Liver (tissue), 9 donors: ENCODE measurements around the gene DNAH2. TPM values are rescaled to one million over a fixed set of nuclear protein-coding genes. Genes with fewer than 3 reads are reported as not detected.
"Not testable (repeated sequence)": the region's sequence is repeated elsewhere in the genome, so short reads cannot be mapped to it uniquely, and the experiment has no call there.

Source experiments
- DNase-seq: peaks from one replicate; pipeline ENCODE4 v3.0.0-alpha.2; 2017; ENCODE audit warnings: low spot score
- H3K27ac ChIP-seq, 2 donors: one replicate each; pipeline ENCODE4 v1.7.0; 2013; ENCODE audit warnings: inconsistent platforms in 2 of 2, low read length in 2 of 2, control low read depth in 1 of 2, low read depth in 1 of 2, mild to moderate bottlenecking in 1 of 2
- H3K27me3 ChIP-seq, 4 donors: one replicate each; pipeline versions ENCODE4 v1.6.1 to v1.7.0; 2013; ENCODE audit warnings: low read length in 3 of 4, inconsistent platforms in 1 of 4, mild to moderate bottlenecking in 1 of 4, moderate library complexity in 1 of 4; ENCODE audit not compliant: control insufficient read depth in 4 of 4, insufficient read depth in 4 of 4
- H3K36me3 ChIP-seq, 4 donors: one replicate each; pipeline versions ENCODE4 v1.6.1 to v1.7.0; 2013; ENCODE audit warnings: low read length in 3 of 4, mild to moderate bottlenecking in 3 of 4, low read depth in 1 of 4, moderate library complexity in 1 of 4; ENCODE audit not compliant: control insufficient read depth in 4 of 4, insufficient read depth in 3 of 4
- H3K4me1 ChIP-seq, 4 donors: one replicate each; pipeline versions ENCODE4 v1.6.1 to v1.7.0; 2013; ENCODE audit warnings: low read length in 3 of 4, mild to moderate bottlenecking in 3 of 4, moderate library complexity in 1 of 4; ENCODE audit not compliant: control insufficient read depth in 4 of 4, insufficient read depth in 4 of 4
- H3K4me3 ChIP-seq, 3 donors: one replicate each; pipeline versions ENCODE4 v1.6.1 to v1.7.0; 2013; ENCODE audit warnings: low read length in 3 of 3, control low read depth in 1 of 3, low read depth in 1 of 3, mild to moderate bottlenecking in 1 of 3
- H3K9ac ChIP-seq, 2 donors: one replicate each; pipeline ENCODE4 v1.7.0; 2013; ENCODE audit warnings: low read length in 2 of 2, mild to moderate bottlenecking in 2 of 2, moderate library complexity in 2 of 2, control low read depth in 1 of 2, low read depth in 1 of 2
- H3K9me3 ChIP-seq, 4 donors: one replicate each; pipeline versions ENCODE4 v1.6.1 to v1.7.0; 2013; ENCODE audit warnings: low read length in 3 of 4; ENCODE audit not compliant: control insufficient read depth in 4 of 4
- EGR1 ChIP-seq, 2 donors: IDR thresholded peaks; 2 replicates each; pipeline ENCODE4 v1.6.1; 2016 to 2018; ENCODE audit warnings: antibody characterized with exemption in 2 of 2, low read depth in 2 of 2
- FOXA1 ChIP-seq: IDR thresholded peaks from 2 replicates; pipeline ENCODE4 v1.6.1; 2016; ENCODE audit warnings: antibody characterized with exemption
- FOXA2 ChIP-seq: IDR thresholded peaks from 2 replicates; pipeline ENCODE4 v1.6.1; 2016; ENCODE audit warnings: antibody characterized with exemption
- HNF4A ChIP-seq, 2 donors: conservative IDR thresholded peaks; 2 replicates each; pipeline ENCODE4 v1.6.1; 2016; ENCODE audit warnings: antibody characterized with exemption in 2 of 2, mild to moderate bottlenecking in 2 of 2
- JUND ChIP-seq, 2 donors: IDR thresholded peaks; 2 replicates each; pipeline ENCODE4 v1.6.1; 2016; ENCODE audit warnings: antibody characterized with exemption in 2 of 2
- NR2F2 ChIP-seq: IDR thresholded peaks from 2 replicates; pipeline ENCODE4 v1.6.1; 2016; ENCODE audit warnings: antibody characterized with exemption
- RXRA ChIP-seq, 2 donors: IDR thresholded peaks; 2 replicates each; pipeline ENCODE4 v1.6.1; 2017 to 2018; ENCODE audit warnings: antibody characterized with exemption in 2 of 2, mild to moderate bottlenecking in 1 of 2
- SP1 ChIP-seq: IDR thresholded peaks from 2 replicates; pipeline ENCODE4 v1.6.1; 2018; ENCODE audit warnings: antibody characterized with exemption, mild to moderate bottlenecking
- TAF1 ChIP-seq: conservative IDR thresholded peaks from 2 replicates; pipeline ENCODE4 v1.6.1; 2016; ENCODE audit warnings: antibody characterized with exemption, mild to moderate bottlenecking
- YY1 ChIP-seq: IDR thresholded peaks from 2 replicates; pipeline ENCODE4 v1.6.1; 2016; ENCODE audit warnings: antibody characterized with exemption, mild to moderate bottlenecking
- WGBS: extraction: QIAGEN DNeasy Blood & Tissue Kit; methylation state at CpG from one replicate; pipeline ENCODE4 v1.1.7; 2013; 5-methylcytosine and 5-hydroxymethylcytosine counted together
- polyA plus RNA-seq, 2 donors: library from polyadenylated mRNA; stranded (reverse) in 1 of 2; unstranded in 1 of 2; fragments of 200-250 nt in 1 of 2; fragments of >200 nt in 1 of 2; fragmentation: Nextera tagmentation in 1 of 2; extraction: Ambion mirVana in 1 of 2; gene quantifications; one replicate each; pipeline versions ENCODE4 v1.2.1 to v1.2.3, GENCODE V29; 2013 to 2015
- total RNA-seq, 2 donors: library from RNA; depleted of rRNA; stranded (reverse); fragments of >200 nt; gene quantifications; one replicate each; pipeline ENCODE4 v1.2.3, GENCODE V29; 2014
- TF ChIP-seq, protein P1 (sequence below): IDR thresholded peaks from 2 replicates; pipeline ENCODE4 v1.6.1; 2016; ENCODE audit warnings: antibody characterized with exemption
- TF ChIP-seq, protein P2 (sequence below): IDR thresholded peaks from 2 replicates; pipeline ENCODE4 v1.6.1; 2016; ENCODE audit warnings: antibody characterized with exemption
- TF ChIP-seq, protein P3 (sequence below): fragments of 150-350 bp; IDR thresholded peaks from 2 replicates; pipeline ENCODE4 v1.5.1; 2017; ENCODE audit warnings: improper control_type of control experiment, low read depth, low read length; ENCODE audit not compliant: missing input control
- donor health status: healthy.
- donor health status: healthy.
- donor health status: healthy.
- donor health status: healthy.
- donor health status: healthy.

Gene DNAH2
- total and polyA plus RNA-seq, 4 donors: under 0.01 to 0.25 (median 0.05) TPM

DNA sequence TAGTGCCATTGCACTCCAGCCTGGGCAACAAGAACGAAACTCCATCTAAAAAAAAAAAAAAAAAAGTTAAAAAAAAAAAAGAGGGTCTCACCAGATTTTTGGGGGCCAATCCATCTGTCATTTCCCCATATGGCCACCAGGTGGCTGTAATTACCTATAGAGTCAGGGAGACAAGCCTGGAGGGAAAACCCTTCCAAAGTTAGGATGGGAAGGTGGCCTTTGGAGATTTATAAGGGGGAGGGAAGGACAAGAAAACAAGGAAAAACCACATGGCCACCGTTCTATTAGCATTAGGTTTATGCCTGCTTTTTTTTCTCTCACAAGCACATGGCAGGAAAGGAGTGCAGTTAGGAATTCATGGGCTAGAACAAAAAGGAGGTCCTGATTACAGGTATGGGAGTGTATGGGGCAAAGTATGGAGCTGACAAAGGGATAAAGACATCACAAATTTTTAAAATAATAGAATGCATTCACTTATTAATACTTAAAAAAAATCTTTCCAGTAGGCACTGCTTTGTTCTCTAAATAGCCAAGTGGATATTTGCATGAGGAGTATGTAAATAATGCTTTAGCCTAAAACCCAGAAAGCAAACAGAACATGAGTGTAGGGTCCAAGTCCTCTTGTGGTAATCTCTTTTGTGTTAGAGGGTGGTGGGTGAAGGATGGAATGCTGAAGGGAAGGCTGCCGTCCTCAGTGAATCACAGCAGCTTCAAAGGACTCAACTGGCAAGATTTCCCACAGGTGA lies 145.3 kb downstream of the DNAH2 start (continued):
- TF ChIP-seq, protein P1, sequence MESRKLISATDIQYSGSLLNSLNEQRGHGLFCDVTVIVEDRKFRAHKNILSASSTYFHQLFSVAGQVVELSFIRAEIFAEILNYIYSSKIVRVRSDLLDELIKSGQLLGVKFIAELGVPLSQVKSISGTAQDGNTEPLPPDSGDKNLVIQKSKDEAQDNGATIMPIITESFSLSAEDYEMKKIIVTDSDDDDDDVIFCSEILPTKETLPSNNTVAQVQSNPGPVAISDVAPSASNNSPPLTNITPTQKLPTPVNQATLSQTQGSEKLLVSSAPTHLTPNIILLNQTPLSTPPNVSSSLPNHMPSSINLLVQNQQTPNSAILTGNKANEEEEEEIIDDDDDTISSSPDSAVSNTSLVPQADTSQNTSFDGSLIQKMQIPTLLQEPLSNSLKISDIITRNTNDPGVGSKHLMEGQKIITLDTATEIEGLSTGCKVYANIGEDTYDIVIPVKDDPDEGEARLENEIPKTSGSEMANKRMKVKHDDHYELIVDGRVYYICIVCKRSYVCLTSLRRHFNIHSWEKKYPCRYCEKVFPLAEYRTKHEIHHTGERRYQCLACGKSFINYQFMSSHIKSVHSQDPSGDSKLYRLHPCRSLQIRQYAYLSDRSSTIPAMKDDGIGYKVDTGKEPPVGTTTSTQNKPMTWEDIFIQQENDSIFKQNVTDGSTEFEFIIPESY: no peak
- no peak for TF ChIP-seq SP1
- TF ChIP-seq NR2F2: no peak
- no peak for TF ChIP-seq EGR1 (IDR thresholded peaks at IDR 0.05; ENCODE audit: low read depth in 2 of 2)

DNA sequence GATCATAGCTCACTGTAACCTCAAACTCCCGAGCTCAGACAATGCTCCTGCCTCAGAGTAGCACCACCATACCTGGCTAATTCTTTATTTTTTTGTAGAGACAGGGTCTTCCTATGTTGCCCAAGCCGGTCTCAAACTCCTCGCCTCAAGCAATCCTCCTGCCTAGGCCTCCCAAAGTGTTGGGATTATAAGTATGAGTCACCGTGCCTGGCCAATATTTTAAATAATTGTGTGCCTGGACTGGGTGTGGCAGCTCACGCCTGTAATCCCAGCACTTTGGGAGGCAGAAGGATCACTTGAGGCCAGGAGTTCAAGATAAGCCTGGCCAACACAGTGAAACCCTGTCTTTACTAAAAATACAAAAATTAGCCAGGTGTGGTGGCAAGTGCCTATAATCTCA lies 146.8 kb downstream of the DNAH2 start:
- not testable (repeated sequence) for H3K9ac ChIP-seq, H3K36me3 ChIP-seq, H3K9me3 ChIP-seq, DNase-seq, H3K4me3 ChIP-seq, H3K27ac ChIP-seq, H3K27me3 ChIP-seq
- 84% methylated on average over 5 of the region's 5 CpGs for WGBS
- H3K4me1 ChIP-seq: peaks cover 0 to 14% (median 6%) of the 10 kb centered on the region in 4 donors

DNA sequence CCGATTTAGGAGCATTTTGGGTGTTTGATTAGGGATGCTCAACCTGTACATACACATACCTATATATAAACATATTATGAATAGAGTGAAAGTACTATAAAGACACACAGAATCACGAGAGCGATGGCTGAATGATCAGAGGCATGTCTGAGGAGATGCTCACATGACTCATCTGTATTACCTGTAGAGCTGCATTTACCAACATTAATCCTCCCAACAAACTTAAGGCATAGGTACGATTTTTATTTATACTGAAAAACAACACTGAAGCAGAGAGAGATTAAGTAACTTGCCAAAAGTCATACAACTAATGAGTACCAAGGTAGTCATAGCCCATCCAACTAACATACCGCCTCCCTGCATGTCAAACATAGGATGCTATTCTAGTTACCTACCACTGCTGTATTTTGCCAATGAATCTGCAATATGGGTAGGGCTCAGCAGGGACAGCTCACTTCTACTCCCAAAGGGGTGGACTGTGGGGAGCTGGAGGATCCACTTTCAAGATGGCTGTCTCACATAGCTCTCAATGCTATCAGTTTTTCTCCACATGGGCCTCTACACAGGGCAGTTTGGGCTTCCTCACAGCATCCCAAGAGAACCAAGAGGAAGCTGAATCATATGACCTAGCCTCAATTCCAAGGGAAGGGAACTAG lies 147.6 kb downstream of the DNAH2 start:
- no peak for TF ChIP-seq HNF4A (conservative IDR thresholded peaks at IDR 0.05)
- Histone ChIP-seq H3K27me3 (no peaks in the 10 kb centered on the region), H3K27ac (no peak overlapping the region), H3K9ac (no peak overlapping the region), H3K9me3 (no peaks in the 10 kb centered on the region), H3K4me1 (peaks cover 0 to 8% (median 5%) of the 10 kb centered on the region in 4 donors), H3K4me3 (no peak overlapping the region), H3K36me3 (peaks cover 0 to 2% (median 0%) of the 10 kb centered on the region in 4 donors)
- no peak for DNase-seq
- WGBS: 95% methylated on average over 5 of the region's 5 CpGs

DNA sequence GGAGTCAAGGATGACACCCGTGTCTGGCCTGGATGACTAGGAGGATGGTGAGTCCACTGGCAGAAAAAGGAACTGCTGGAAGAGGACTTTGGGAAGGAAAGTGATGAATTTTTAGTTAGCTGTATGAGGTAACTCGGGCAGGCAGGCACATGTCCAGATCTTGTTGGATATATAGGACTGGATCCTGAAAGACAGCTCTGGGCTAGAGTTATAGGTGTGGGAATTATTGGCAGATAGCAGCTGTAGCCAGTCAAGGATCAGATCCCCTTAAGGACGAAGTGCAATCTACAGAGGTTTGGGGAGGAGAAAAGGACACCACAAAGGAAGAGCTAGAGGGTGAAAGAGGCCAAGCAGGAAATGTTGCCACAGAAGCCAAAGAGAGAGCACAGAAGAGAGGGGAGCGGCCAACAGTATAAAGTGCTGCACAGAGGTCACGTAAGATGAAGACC lies 150.4 kb downstream of the DNAH2 start:
- DNase-seq: no peak
- no peak overlapping the region for H3K27ac ChIP-seq

More for the DNA sequence above, 150.4 kb downstream of the DNAH2 start:
- 72% methylated on average over 5 of the region's 5 CpGs for WGBS
- TF ChIP-seq, protein P2, sequence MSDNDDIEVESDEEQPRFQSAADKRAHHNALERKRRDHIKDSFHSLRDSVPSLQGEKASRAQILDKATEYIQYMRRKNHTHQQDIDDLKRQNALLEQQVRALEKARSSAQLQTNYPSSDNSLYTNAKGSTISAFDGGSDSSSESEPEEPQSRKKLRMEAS: no peak
- TF ChIP-seq YY1 (no peak), FOXA1 (no peak), NR2F2 (no peak), EGR1 (IDR thresholded peaks at IDR 0.05; ENCODE audit: low read depth in 2 of 2) (no peak), SP1 (no peak), TAF1 (no peak), HNF4A (conservative IDR thresholded peaks at IDR 0.05) (no peak), RXRA (IDR thresholded peaks at IDR 0.05) (no peak), JUND (IDR thresholded peaks at IDR 0.05) (no peak), FOXA2 (no peak)
- TF ChIP-seq, protein P1: no peak
- TF ChIP-seq, protein P3, sequence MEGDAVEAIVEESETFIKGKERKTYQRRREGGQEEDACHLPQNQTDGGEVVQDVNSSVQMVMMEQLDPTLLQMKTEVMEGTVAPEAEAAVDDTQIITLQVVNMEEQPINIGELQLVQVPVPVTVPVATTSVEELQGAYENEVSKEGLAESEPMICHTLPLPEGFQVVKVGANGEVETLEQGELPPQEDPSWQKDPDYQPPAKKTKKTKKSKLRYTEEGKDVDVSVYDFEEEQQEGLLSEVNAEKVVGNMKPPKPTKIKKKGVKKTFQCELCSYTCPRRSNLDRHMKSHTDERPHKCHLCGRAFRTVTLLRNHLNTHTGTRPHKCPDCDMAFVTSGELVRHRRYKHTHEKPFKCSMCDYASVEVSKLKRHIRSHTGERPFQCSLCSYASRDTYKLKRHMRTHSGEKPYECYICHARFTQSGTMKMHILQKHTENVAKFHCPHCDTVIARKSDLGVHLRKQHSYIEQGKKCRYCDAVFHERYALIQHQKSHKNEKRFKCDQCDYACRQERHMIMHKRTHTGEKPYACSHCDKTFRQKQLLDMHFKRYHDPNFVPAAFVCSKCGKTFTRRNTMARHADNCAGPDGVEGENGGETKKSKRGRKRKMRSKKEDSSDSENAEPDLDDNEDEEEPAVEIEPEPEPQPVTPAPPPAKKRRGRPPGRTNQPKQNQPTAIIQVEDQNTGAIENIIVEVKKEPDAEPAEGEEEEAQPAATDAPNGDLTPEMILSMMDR: no peak
- Histone ChIP-seq H3K9me3 (no peaks in the 10 kb centered on the region), H3K4me1 (peaks cover 0 to 6% (median 2%) of the 10 kb centered on the region in 4 donors), H3K36me3 (no peaks in the 10 kb centered on the region), H3K9ac (no peak overlapping the region), H3K27me3 (no peaks in the 10 kb centered on the region), H3K4me3 (no peak overlapping the region)
